CD4-positive, alpha-beta T cell treated with Interleukin-17A for 4 hours (primary cell): ENCODE results near the gene GFER.
"Not testable (repeated sequence)": the region's sequence is repeated elsewhere in the genome, so short reads cannot be mapped to it uniquely, and the experiment has no call there.

Experiments used
- DNase-seq: peaks from one replicate; pipeline ENCODE4 v3.0.0-alpha.2; 2020; ENCODE audit warnings: mixed read lengths

Gene GFER

GRCh38 chr16:1983544-1984346 lies at the start of gene GFER:
Gene GFER (plus strand): TSS chr16:1984193. CDS start chr16:1984219, 26 bp downstream.
- DNase-seq: peak; percentile 81

- DNase-seq: no peak
Observed at GRCh38 chr16:1936945-1937479, 47.0 kb upstream of the GFER start.

DNA sequence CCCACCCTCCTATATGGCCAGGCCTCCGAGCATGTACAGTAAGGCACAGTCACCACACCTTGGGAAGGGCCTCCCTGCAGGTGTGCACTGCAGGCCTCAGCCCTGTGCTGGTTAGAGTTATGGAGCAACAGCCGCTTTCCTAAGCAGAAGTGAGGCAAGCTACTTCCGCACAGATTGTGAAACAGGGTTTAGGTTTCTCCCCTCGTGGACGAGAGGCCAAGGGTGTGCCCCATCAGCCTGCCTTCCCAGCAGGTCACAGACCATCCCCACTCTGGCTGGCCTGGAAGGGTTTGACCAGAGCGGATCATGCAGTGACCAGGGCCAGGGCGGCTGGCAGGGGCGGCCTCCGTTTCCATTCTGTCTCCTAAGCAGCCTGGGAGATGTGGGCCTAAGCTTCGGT lies 45.7 kb upstream of the GFER start:
- DNase-seq: no peak

- no peak for DNase-seq
Observed at GRCh38 chr16:1938910-1939309, 45.1 kb upstream of the GFER start.

DNA sequence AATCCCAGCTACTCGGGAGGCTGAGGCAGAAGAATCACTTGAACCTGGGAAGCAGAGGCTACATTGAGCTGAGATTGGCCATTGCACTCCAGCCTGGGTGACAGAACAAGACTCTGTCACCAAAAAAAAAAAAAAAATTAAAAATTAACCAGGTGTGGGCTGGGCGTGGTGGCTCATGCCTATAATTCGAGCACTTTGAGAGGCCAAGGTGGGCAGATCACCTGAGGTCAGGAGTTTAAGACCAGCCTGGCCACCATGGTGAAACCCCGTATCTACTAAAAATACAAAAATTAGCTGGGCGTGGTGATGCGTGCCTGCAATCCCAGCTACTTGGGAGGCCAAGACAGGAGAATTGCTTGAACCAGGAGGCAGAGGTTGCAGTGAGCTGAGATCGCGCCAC lies 44.2 kb upstream of the GFER start:
- not testable (repeated sequence) for DNase-seq

GRCh38 chr16:1940273-1941161 lies 43.5 kb upstream of the GFER start:
- no peak for DNase-seq

- DNase-seq: no peak
Observed at GRCh38 chr16:1941162-1942046, 42.6 kb upstream of the GFER start.

GRCh38 chr16:1942047-1942809 lies 41.8 kb upstream of the GFER start:
- DNase-seq: no peak

DNA sequence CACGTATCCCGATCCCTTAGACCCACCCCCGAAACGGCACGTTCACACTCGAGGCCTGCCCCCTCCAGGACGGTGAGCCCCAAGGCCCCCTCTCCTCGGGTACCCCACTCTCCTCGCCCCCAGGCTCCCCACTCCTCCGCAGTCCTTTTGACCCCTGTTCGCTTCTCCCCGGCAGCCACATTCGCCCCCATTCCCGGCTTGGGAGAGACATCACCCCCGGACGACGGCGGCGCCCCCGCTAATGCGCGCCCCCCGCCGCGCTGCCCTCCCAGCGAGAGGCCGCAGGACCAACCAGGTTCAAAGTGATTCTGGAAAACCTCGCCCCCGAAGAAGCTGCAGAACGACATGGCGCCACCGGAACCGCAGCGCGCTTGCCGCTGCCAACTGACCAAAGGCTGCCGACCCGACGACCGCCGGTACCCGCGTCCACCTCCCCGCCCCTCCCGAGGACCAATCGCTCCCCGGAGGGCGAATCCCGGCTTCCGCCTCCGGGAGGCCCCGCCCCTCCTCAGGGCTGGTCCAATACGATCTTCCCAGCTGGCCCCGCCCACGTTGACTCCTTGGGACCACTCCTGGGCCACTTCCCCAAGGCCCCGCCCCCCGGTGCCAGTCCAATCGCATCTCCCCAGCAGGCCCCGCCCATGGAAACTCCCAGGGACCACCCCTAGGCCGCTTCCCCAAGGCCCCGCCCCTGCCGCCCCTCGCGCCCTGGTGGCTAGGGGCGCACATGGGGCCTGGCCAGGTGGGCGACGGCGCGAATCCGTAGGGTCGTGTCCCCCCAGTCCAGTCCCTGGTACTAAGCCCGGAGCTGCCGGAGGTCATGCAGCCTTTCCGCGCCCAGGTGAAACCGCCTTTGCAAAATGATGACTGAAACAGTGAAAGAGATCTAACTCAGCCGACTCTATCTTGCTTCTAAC lies 40.9 kb upstream of the GFER start, which contains the start of gene MSRB1:
Gene MSRB1 (minus strand): TSS at position 390 of the 917 bp plus-strand sequence. CDS start 43 bp downstream, at position 347.
- DNase-seq: peak; percentile 100

DNA sequence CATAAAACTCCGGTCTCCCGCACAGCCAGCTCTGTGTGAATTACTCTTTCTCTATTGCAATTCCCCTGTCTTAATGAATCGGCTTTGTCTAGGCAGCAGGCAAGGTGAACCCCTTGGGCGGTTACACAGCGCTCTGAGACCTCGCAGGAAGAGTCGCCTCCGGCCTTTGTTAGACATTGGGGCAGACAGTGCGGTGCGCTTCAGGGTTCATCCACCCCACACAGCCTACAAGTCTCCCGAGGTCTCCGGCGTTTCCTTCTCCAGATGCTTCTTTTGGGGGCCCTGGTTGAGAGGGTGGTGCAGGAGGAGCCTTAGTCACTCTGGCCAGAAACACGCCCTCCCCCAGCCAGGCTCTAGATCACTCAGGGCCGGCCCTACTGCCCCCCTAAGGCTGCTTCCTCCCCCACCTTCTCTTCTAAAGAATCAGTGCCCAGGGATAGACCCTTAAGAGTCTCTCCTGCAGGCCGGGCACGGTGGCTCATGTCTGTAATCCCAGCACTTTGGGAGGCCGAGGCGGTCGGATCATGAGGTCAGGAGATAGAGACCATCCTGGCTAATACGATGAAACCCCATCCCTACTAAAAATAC lies 39.3 kb upstream of the GFER start:
- DNase-seq: no peak

- no peak for DNase-seq
Observed at GRCh38 chr16:1945559-1946391, 38.2 kb upstream of the GFER start.

GRCh38 chr16:1946495-1947368 lies 37.3 kb upstream of the GFER start:
- no peak for DNase-seq

- DNase-seq: no peak
Observed at GRCh38 chr16:1947369-1947670, 36.7 kb upstream of the GFER start.

DNA sequence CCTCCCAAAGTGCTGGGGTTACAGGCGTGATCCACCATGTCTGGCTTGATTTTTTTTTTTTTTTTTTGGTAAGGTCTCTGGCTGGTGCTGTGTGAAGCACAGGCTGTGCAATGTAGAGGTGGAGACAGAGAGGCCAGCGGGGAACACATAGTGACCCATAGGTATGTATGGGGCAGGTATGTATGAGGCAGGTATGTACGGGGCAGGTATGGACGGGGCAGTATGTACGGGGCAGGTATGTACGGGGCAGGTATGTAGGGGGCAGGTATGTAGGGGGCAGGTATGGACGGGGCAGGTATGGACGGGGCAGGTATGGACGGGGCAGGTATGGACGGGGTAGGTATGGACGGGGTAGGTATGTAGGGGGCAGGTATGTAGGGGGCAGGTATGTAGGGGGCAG lies 34.5 kb upstream of the GFER start:
- DNase-seq: no peak

DNA sequence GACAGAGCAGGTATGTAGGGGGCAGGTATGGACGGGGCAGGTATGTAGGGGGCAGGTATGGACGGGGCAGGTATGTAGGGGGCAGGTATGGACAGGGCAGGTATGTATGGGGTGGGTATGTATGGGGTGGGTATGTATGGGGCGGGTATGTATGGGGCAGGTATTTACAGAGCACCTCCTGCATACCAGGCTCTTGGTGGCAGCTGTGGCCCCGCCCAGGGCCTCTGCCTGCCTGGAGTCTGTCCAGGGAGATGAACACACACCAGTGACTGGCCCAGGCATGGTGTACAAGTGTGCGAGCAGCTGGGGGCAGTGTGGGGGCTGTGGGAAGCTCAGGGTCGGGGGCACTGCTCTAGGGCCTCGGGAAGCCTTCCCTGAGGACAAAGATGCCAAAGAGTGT lies 33.9 kb upstream of the GFER start:
- DNase-seq: no peak

- no peak for DNase-seq
Observed at GRCh38 chr16:1950559-1950958, 33.4 kb upstream of the GFER start.

DNA sequence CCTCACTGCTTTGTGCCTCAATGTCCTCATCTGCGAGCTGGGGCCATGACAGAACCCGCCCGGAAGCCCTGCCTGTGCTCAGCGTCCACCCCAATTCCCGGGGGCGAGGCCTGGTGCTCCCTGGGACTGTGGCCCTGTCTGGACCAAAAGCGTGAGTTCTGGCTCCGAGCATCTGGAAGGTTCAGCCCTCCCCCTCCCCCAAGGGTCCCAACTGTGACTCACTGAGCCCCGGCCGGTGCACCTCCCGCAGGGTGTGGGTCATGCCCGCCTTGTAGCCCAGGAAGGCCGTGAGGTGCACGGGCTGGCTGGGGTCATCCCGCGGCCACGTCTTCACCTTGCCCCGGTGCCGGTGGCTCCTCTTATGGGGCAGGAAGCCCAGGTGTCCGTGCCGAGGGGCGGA lies 30.3 kb upstream of the GFER start:
- no peak for DNase-seq

DNA sequence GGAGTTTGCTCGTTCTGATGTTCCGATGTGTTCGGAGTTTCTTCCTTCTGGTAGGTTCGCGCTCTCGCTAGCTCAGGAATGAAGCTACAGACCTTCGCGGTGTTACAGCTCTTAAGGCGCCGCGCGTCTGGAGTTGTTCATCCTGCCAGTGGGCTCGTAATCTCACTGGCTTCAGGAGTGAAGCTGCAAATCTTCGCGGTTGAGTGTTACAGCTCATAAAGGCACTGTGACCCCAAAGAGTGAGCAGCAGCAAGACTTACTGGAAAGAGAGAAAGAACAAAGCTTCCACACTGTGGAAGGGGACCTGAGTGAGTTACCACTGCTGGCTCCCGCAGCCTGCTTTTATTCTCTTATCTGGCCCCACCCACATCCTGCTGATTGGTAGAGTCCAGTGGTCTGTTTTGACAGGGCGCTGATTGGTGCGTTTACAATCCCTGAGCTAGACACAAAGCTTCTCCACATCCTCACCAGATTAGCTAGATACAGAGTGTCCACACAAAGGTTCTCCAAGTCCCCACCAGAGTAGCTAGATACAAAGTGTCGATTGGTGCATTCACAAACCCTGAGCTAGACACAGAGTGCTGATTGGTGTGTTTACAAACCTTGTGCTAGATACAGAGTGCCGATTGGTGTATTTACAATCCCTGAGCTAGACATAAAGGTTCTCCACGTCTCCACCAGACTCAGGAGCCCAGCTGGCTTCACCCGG lies 26.4 kb upstream of the GFER start:
- DNase-seq: not testable (repeated sequence)
